Activated T-helper 17 cell treated with anti-CD3 and anti-CD28 coated beads, Interleukin-2, amount 50 U/mL, for 72 hours (primary cell): Measurements from ENCODE around the gene FIS1. TPM values are rescaled to one million over a fixed set of nuclear protein-coding genes. Genes with fewer than 3 reads are reported as not detected.
A peak's percentile ranks its signal among the peaks of the same experiment; 100 is the strongest.

Experiments used
- ATAC-seq: fragments of 150-1000 bp; cut with Tn5 transposase; replicated peaks from 2 replicates; pipeline ENCODE4 v1.10.0; 2021; ENCODE audit warnings: mild to moderate bottlenecking, moderate library complexity
- H3K27ac Mint-ChIP-seq: one replicate; pipeline ENCODE4 v1.8.0; 2022; ENCODE audit warnings: mixed read lengths
- H3K27me3 Mint-ChIP-seq: one replicate; pipeline ENCODE4 v1.8.0; 2022; ENCODE audit warnings: mixed read lengths
- H3K36me3 Mint-ChIP-seq: one replicate; pipeline ENCODE4 v1.8.0; 2022; ENCODE audit warnings: low read depth, mild to moderate bottlenecking, mixed read lengths
- H3K4me1 Mint-ChIP-seq: one replicate; pipeline ENCODE4 v1.8.0; 2022; ENCODE audit warnings: mixed read lengths
- H3K4me3 Mint-ChIP-seq: one replicate; pipeline ENCODE4 v1.8.0; 2022; ENCODE audit warnings: mild to moderate bottlenecking, mixed read lengths
- H3K9me3 Mint-ChIP-seq: one replicate; pipeline ENCODE4 v1.8.0; 2022; ENCODE audit warnings: mixed read lengths
- total RNA-seq, 2 donors: library from RNA; stranded (reverse); gene quantifications; one replicate each; pipeline ENCODE4 v1.2.3, GENCODE V29; 2022

The FIS1 gene
- total RNA-seq, 2 donors from 2014 or later = 69.0 to 82.6 TPM

GRCh38 chr7:101232141-101232850, 12.6 kb downstream of the FIS1 start:
- no peak for ATAC-seq
- no peak overlapping the region for H3K27ac Mint-ChIP-seq
- no peaks in the 10 kb centered on the region for H3K4me1 Mint-ChIP-seq
- no peak overlapping the region for H3K4me3 Mint-ChIP-seq
- no peaks in the 10 kb centered on the region for H3K9me3 Mint-ChIP-seq
- H3K36me3 Mint-ChIP-seq = peaks cover 32% of the 10 kb centered on the region
- H3K27me3 Mint-ChIP-seq = no peaks in the 10 kb centered on the region

- H3K9me3 Mint-ChIP-seq = no peaks in the 10 kb centered on the region
- H3K36me3 Mint-ChIP-seq = peaks cover 38% of the 10 kb centered on the region
- H3K4me3 Mint-ChIP-seq = no peak overlapping the region
- ATAC-seq = no peak
- no peak overlapping the region for H3K27ac Mint-ChIP-seq
- no peaks in the 10 kb centered on the region for H3K4me1 Mint-ChIP-seq
- no peaks in the 10 kb centered on the region for H3K27me3 Mint-ChIP-seq
Measured at GRCh38 chr7:101231644-101232043, 13.2 kb downstream of the FIS1 start.

DNA sequence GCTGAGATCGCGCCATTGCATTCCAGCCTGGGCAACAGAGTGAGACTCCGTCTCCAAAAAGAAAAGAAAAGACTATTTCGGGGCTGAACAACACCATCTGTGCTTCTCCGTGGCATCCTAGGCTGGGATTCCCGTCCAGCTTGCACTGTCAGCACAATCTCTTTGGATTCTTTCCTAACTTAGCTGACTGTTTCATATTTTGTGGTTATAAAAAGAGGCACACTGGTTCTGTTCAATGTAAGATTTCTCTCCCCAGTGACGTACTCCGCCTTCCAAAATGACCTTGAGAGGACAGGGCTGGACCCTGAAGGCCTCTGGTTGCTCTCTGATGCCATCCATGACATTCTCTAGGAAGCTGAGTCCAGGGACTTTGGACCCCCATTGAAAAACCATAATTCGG, 18.2 kb downstream of the FIS1 start:
- Mint-ChIP-seq H3K4me1 (no peaks in the 10 kb centered on the region), H3K9me3 (no peaks in the 10 kb centered on the region), H3K36me3 (peaks cover 84% of the 10 kb centered on the region), H3K27ac (no peak overlapping the region), H3K27me3 (no peaks in the 10 kb centered on the region), H3K4me3 (no peak overlapping the region)
- ATAC-seq = no peak

- H3K27ac Mint-ChIP-seq = no peak overlapping the region
- H3K4me1 Mint-ChIP-seq = no peaks in the 10 kb centered on the region
- H3K36me3 Mint-ChIP-seq = peaks cover 87% of the 10 kb centered on the region
- no peaks in the 10 kb centered on the region for H3K9me3 Mint-ChIP-seq
- no peak for ATAC-seq
- H3K27me3 Mint-ChIP-seq = no peaks in the 10 kb centered on the region
- no peak overlapping the region for H3K4me3 Mint-ChIP-seq
Measured at GRCh38 chr7:101225650-101226049, 19.2 kb downstream of the FIS1 start.

GRCh38 chr7:101223528-101223927, 21.4 kb downstream of the FIS1 start:
- H3K36me3 Mint-ChIP-seq = peaks cover 75% of the 10 kb centered on the region
- no peak for ATAC-seq
- H3K9me3 Mint-ChIP-seq = no peaks in the 10 kb centered on the region
- H3K27me3 Mint-ChIP-seq = no peaks in the 10 kb centered on the region
- H3K4me3 Mint-ChIP-seq = no peak overlapping the region
- peaks cover 4% of the 10 kb centered on the region for H3K4me1 Mint-ChIP-seq
- H3K27ac Mint-ChIP-seq = no peak overlapping the region

GRCh38 chr7:101222275-101222830, 22.5 kb downstream of the FIS1 start:
- H3K36me3 Mint-ChIP-seq = peaks cover 74% of the 10 kb centered on the region
- H3K4me3 Mint-ChIP-seq = no peak overlapping the region
- peaks cover 4% of the 10 kb centered on the region for H3K4me1 Mint-ChIP-seq
- no peak overlapping the region for H3K27ac Mint-ChIP-seq
- H3K9me3 Mint-ChIP-seq = no peaks in the 10 kb centered on the region
- H3K27me3 Mint-ChIP-seq = no peaks in the 10 kb centered on the region
- ATAC-seq = no peak

GRCh38 chr7:101220295-101220694, 24.6 kb downstream of the FIS1 start:
- no peaks in the 10 kb centered on the region for H3K27me3 Mint-ChIP-seq
- no peak for ATAC-seq
- no peak overlapping the region for H3K27ac Mint-ChIP-seq
- peaks cover 69% of the 10 kb centered on the region for H3K36me3 Mint-ChIP-seq
- peak overlapping the region; percentile 95 for H3K4me3 Mint-ChIP-seq
- H3K4me1 Mint-ChIP-seq = peaks cover 11% of the 10 kb centered on the region
- no peaks in the 10 kb centered on the region for H3K9me3 Mint-ChIP-seq

- H3K4me1 Mint-ChIP-seq = peaks cover 11% of the 10 kb centered on the region
- peaks cover 69% of the 10 kb centered on the region for H3K36me3 Mint-ChIP-seq
- peak overlapping the region; percentile 95 for H3K4me3 Mint-ChIP-seq
- H3K9me3 Mint-ChIP-seq = no peaks in the 10 kb centered on the region
- peak overlapping the region; percentile 93 for H3K27ac Mint-ChIP-seq
- no peaks in the 10 kb centered on the region for H3K27me3 Mint-ChIP-seq
- ATAC-seq = peak; percentile 15
Measured at GRCh38 chr7:101218236-101219125, 26.4 kb downstream of the FIS1 start.

DNA sequence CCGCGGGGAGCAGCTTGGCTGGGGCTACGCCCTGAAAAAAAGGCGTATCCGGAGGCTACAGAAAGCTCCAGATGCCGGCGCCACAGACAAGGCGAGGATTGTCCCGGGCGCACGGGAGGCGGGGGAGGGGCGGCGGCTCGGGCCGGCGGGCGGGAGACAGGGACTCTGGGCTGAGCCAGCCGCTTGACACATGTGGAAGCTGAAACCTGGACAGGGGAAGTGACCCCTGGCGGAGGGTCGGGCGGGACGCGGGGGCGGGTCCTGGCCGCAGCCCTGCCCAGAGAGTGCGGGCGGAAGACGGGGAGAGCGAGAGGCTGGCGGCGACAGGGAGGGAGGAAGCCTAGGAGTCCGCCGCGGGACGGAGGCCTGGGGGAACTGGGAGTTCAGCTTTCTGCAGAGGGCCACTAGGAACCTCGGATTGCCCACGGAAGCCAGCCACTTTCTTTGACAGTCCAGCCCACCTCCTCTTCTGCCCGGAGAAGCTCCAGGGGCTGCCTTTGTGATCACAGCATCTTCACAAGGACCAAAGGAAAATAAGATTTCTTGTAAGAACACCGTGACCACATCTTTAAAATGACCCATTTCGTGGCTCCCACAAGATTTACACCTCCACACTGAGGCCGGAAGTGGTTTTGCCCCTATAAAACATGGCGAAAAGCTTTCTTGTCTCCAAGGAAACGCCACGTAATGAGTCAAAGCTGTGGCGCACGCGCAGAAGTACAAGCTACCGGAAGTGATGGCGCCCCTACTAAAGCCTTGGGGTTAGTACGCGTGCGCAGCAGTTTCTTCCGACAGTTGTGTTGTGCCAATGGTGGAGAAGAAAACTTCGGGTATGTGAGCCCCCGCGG, 27.3 kb downstream of the FIS1 start, which contains the start of the genes PLOD3 and ZNHIT1:
PLOD3 (minus strand) TSS at position 194 of the 848 bp plus-strand sequence. CDS start 307 bp downstream, outside the sequence.
ZNHIT1 (plus strand) TSS at position 778 of the 848 bp plus-strand sequence; CDS start at position 809, 31 bp downstream.
- Mint-ChIP-seq H3K4me3 (peak within 1 kb of the TSS; percentile 95), H3K9me3 (no peaks in the 10 kb centered on the region), H3K4me1 (peaks cover 11% of the 10 kb centered on the region), H3K36me3 (peaks cover 66% of the 10 kb centered on the region), H3K27ac (peak within 1 kb of the TSS; percentile 93), H3K27me3 (no peaks in the 10 kb centered on the region)
- peak; percentile 83 for ATAC-seq

GRCh38 chr7:101216860-101217387, 28.0 kb downstream of the FIS1 start:
- H3K4me1 Mint-ChIP-seq = peaks cover 11% of the 10 kb centered on the region
- H3K27ac Mint-ChIP-seq = peak overlapping the region; percentile 85
- peak; percentile 4 for ATAC-seq
- peaks cover 61% of the 10 kb centered on the region for H3K36me3 Mint-ChIP-seq
- H3K27me3 Mint-ChIP-seq = no peaks in the 10 kb centered on the region
- H3K9me3 Mint-ChIP-seq = no peaks in the 10 kb centered on the region
- H3K4me3 Mint-ChIP-seq = peak overlapping the region; percentile 95

GRCh38 chr7:101216001-101216859, 28.7 kb downstream of the FIS1 start:
- no peaks in the 10 kb centered on the region for H3K27me3 Mint-ChIP-seq
- H3K4me3 Mint-ChIP-seq = peak overlapping the region; percentile 95
- peak overlapping the region; percentile 85 for H3K27ac Mint-ChIP-seq
- no peak for ATAC-seq
- H3K4me1 Mint-ChIP-seq = peaks cover 11% of the 10 kb centered on the region
- peaks cover 60% of the 10 kb centered on the region for H3K36me3 Mint-ChIP-seq
- H3K9me3 Mint-ChIP-seq = no peaks in the 10 kb centered on the region

- ATAC-seq = no peak
- Mint-ChIP-seq H3K27me3 (no peaks in the 10 kb centered on the region), H3K9me3 (no peaks in the 10 kb centered on the region), H3K4me1 (peaks cover 7% of the 10 kb centered on the region), H3K4me3 (no peak overlapping the region), H3K27ac (no peak overlapping the region), H3K36me3 (peaks cover 80% of the 10 kb centered on the region)
Measured at GRCh38 chr7:101212014-101212413, 32.9 kb downstream of the FIS1 start.

GRCh38 chr7:101211501-101211900, 33.4 kb downstream of the FIS1 start:
- Mint-ChIP-seq H3K4me1 (peaks cover 5% of the 10 kb centered on the region), H3K27me3 (no peaks in the 10 kb centered on the region), H3K27ac (no peak overlapping the region), H3K9me3 (no peaks in the 10 kb centered on the region), H3K4me3 (no peak overlapping the region), H3K36me3 (peaks cover 79% of the 10 kb centered on the region)
- ATAC-seq = no peak
